B cell (primary cell): ENCODE data around the gene DKK1. TPM values are rescaled to one million over a fixed set of nuclear protein-coding genes. Genes with fewer than 3 reads are reported as not detected.

Source experiments
- ATAC-seq: fragments of 200-7000 bp; cut with Tn5 transposase; one replicate; pipeline ENCODE4 v1.10.0; 2021; ENCODE audit warnings: low read depth, mild to moderate bottlenecking, moderate number of reproducible peaks, moderate library complexity
- CTCF ChIA-PET: fragments of 350-600 bp; sonication (Branson Sonifier 250); formaldehyde crosslinking; loops from one replicate; lab custom pipeline; 2021; ENCODE audit warnings: antibody characterized with exemption, inconsistent platforms; lab: Charles Lee
- POLR2A ChIA-PET: fragments of 350-600 bp; sonication (Branson Sonifier 250); formaldehyde crosslinking; loops from one replicate; lab custom pipeline; 2021; ENCODE audit warnings: antibody characterized with exemption; lab: Charles Lee
- DNase-seq: peaks from one replicate; pipeline ENCODE4 v3.0.0; 2013
- H2AFZ ChIP-seq: 2 replicates; pipeline ENCODE4 v1.6.1; 2012; ENCODE audit warnings: mild to moderate bottlenecking, low read depth, low read length; ENCODE audit not compliant: insufficient read depth, poor library complexity, severe bottlenecking
- H3K27ac ChIP-seq, 2 donors: 1 replicate in 1 of 2; 2 replicates in 1 of 2; pipeline ENCODE4 v1.5.1; 2012 to 2013; ENCODE audit warnings: low read length in 2 of 2, mild to moderate bottlenecking in 2 of 2, moderate library complexity in 1 of 2
- H3K27me3 ChIP-seq, 4 experiments: fragments of 200-600 bp in 1 of 4; sonication (generic) in 1 of 4; replicated peaks in 1 of 4; 1 replicate in 2 of 4; 2 replicates in 2 of 4; pipeline versions ENCODE4 v1.6.1 to v1.7.0; 2013 to 2016; ENCODE audit warnings: low read length in 3 of 4, mild to moderate bottlenecking in 2 of 4, mixed read lengths in 1 of 4, moderate library complexity in 1 of 4; ENCODE audit not compliant: insufficient read depth in 4 of 4, control insufficient read depth in 3 of 4; ENCODE audit errors: control extremely low read depth in 1 of 4
- H3K36me3 ChIP-seq, 2 experiments: replicated peaks in 1 of 2; 1 replicate in 1 of 2; 2 replicates in 1 of 2; pipeline versions ENCODE4 v1.6.1 to v1.7.1; 2013; ENCODE audit warnings: low read length in 1 of 2; ENCODE audit not compliant: insufficient read depth in 2 of 2, control insufficient read depth in 1 of 2; ENCODE audit errors: control extremely low read depth in 1 of 2, extremely low read depth in 1 of 2
- H3K4me1 ChIP-seq, 2 donors: fragments of 200-600 bp in 1 of 2; sonication (generic) in 1 of 2; 1 replicate in 1 of 2; 2 replicates in 1 of 2; pipeline versions ENCODE4 v1.5.1 to v1.6.1; 2013 to 2017; ENCODE audit warnings: low read length in 2 of 2; ENCODE audit not compliant: control insufficient read depth in 2 of 2, insufficient read depth in 2 of 2
- H3K4me2 ChIP-seq: replicated peaks from 2 replicates; pipeline ENCODE3; 2012; ENCODE audit warnings: mild to moderate bottlenecking, low read depth, low read length; ENCODE audit not compliant: poor library complexity, severe bottlenecking
- H3K4me3 ChIP-seq, 5 experiments: fragments of 200-600 bp in 1 of 5; sonication (generic) in 1 of 5; 1 replicate in 3 of 5; 2 replicates in 2 of 5; pipeline versions ENCODE4 v1.5.1 to v1.7.0; 2011 to 2016; ENCODE audit warnings: low read length in 4 of 5, mild to moderate bottlenecking in 4 of 5, low read depth in 2 of 5, control low read depth in 1 of 5, moderate library complexity in 1 of 5; ENCODE audit not compliant: insufficient read depth in 1 of 5; ENCODE audit errors: control extremely low read depth in 1 of 5, extremely low read depth in 1 of 5
- H3K79me2 ChIP-seq: fragments of 200-600 bp; sonication (generic); one replicate; pipeline ENCODE4 v1.6.0; 2016; ENCODE audit warnings: low read length; ENCODE audit not compliant: control insufficient read depth, insufficient read depth
- H3K9ac ChIP-seq: fragments of 200-600 bp; sonication (generic); 2 replicates; pipeline ENCODE4 v1.6.1; 2017; ENCODE audit warnings: mild to moderate bottlenecking, low read length, moderate library complexity
- H3K9me3 ChIP-seq, 3 donors: one replicate each; pipeline versions ENCODE4 v1.6.1 to v1.7.1; 2013; ENCODE audit warnings: low read length in 2 of 3; ENCODE audit not compliant: control insufficient read depth in 2 of 3, insufficient read depth in 1 of 3; ENCODE audit errors: control extremely low read depth in 1 of 3
- H4K20me1 ChIP-seq: 2 replicates; pipeline ENCODE4 v1.6.0; 2012; ENCODE audit warnings: mild to moderate bottlenecking, low read length; ENCODE audit not compliant: insufficient read depth, control insufficient read depth, poor library complexity, severe bottlenecking
- H3K27ac Mint-ChIP-seq: one replicate; pipeline ENCODE4 v1.8.0; 2021; ENCODE audit warnings: mixed read lengths
- H3K27me3 Mint-ChIP-seq: one replicate; pipeline ENCODE4 v1.8.0; 2021; ENCODE audit warnings: mixed read lengths
- H3K4me1 Mint-ChIP-seq: one replicate; pipeline ENCODE4 v1.8.0; 2021; ENCODE audit warnings: mixed read lengths
- H3K4me3 Mint-ChIP-seq: one replicate; pipeline ENCODE4 v1.8.0; 2021; ENCODE audit warnings: mixed read lengths
- H3K9me3 Mint-ChIP-seq: one replicate; pipeline ENCODE4 v1.8.0; 2022; ENCODE audit warnings: mixed read lengths; ENCODE audit not compliant: insufficient read depth
- EZH2 ChIP-seq: IDR thresholded peaks from 2 replicates; pipeline ENCODE4 v1.6.1; 2012; ENCODE audit warnings: borderline replicate concordance, low read depth, mild to moderate bottlenecking, moderate library complexity, low read length; ENCODE audit not compliant: insufficient read depth, poor library complexity, severe bottlenecking
- WGBS: methylation state at CpG from one replicate; pipeline ENCODE4 v1.1.5; 2013; ENCODE audit warnings: missing lambda C conversion rate; ENCODE audit not compliant: insufficient coverage; 5-methylcytosine and 5-hydroxymethylcytosine counted together
- intact Hi-C: fragments of 100-400 bp; cut with micrococcal nuclease; formaldehyde crosslinking; loops from one replicate; pipeline ENCODE4 v1.10.0; 2022
- polyA plus RNA-seq: library from polyadenylated mRNA; depleted of rRNA; stranded (reverse); fragments of >200 nt; gene quantifications from 2 replicates; pipeline ENCODE4 v1.2.3, GENCODE V29; 2012
- total RNA-seq, 2 donors: library from RNA; stranded (reverse); fragments of 120-200 nt in 1 of 2; gene quantifications; 1 replicate in 1 of 2; 2 replicates in 1 of 2; pipeline versions ENCODE4 v1.2.3 to v1.2.4, GENCODE V29; 2013 to 2022
- TF ChIP-seq, protein P1 (sequence below): fragments of 200-600 bp; IDR thresholded peaks from one replicate; pipeline ENCODE4 v1.8.0; 2022; ENCODE audit warnings: antibody characterized with exemption, mild to moderate bottlenecking

Gene DKK1
- total and polyA plus RNA-seq, 2 donors (not counting 1 experiment from before 2014, with no cell fraction given) = not detected

DNA sequence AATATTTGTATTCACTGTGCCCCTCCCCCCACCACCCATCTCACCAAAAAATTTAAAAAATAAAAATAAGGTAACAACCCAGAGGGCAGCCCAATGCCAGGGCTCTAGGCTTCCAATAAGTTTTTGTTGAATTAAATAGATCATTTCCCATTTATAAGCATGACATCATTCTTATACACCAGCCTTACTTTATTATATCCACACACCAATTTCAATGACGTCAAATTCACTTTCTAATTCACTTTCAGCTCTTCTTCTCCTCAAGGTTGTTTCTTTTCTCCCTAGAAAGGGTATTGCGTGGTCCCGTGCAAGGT is 1.2 kb upstream of the DKK1 start:
- CTCF ChIA-PET = interaction anchor here (0.9 kb wide), 1 partner anchor 176 kb away, joined by 3 read pairs; no protein-coding TSS in a partner anchor
- Mint-ChIP-seq H3K4me1 (peaks cover 27% of the 10 kb centered on the region), H3K9me3 (no peaks in the 10 kb centered on the region), H3K27me3 (peaks cover 63% of the 10 kb centered on the region), H3K27ac (no peak overlapping the region), H3K4me3 (peak overlapping the region; percentile 83)
- no CpG with 5 or more reads among the region's 3 CpGs for WGBS
- no peak overlapping the region for H3K27ac ChIP-seq
- TF ChIP-seq EZH2 = no peak
- TF ChIP-seq, protein P1, sequence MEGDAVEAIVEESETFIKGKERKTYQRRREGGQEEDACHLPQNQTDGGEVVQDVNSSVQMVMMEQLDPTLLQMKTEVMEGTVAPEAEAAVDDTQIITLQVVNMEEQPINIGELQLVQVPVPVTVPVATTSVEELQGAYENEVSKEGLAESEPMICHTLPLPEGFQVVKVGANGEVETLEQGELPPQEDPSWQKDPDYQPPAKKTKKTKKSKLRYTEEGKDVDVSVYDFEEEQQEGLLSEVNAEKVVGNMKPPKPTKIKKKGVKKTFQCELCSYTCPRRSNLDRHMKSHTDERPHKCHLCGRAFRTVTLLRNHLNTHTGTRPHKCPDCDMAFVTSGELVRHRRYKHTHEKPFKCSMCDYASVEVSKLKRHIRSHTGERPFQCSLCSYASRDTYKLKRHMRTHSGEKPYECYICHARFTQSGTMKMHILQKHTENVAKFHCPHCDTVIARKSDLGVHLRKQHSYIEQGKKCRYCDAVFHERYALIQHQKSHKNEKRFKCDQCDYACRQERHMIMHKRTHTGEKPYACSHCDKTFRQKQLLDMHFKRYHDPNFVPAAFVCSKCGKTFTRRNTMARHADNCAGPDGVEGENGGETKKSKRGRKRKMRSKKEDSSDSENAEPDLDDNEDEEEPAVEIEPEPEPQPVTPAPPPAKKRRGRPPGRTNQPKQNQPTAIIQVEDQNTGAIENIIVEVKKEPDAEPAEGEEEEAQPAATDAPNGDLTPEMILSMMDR = no peak
- H3K36me3 ChIP-seq = no peaks in the 10 kb centered on the region
- no peak for ATAC-seq
- peak overlapping the region in 3 of 5 experiments; percentile 55 to 58 (median 56) for H3K4me3 ChIP-seq
- peaks cover 21 to 28% of the 10 kb centered on the region in 2 donors for H3K4me1 ChIP-seq
- H3K79me2 ChIP-seq = no peaks in the 10 kb centered on the region
- intact Hi-C loops = no loop called here
- POLR2A ChIA-PET = no interaction called here
- H3K9ac ChIP-seq = peak overlapping the region; percentile 58
- H3K27me3 ChIP-seq = peaks cover 0 to 32% (median 19%) of the 10 kb centered on the region in 4 experiments
- H3K4me2 ChIP-seq = peak overlapping the region; percentile 88
- no peaks in the 10 kb centered on the region for H4K20me1 ChIP-seq
- DNase-seq = peak; percentile 47
- H3K9me3 ChIP-seq = no peaks in the 10 kb centered on the region
- peak overlapping the region; percentile 74 for H2AFZ ChIP-seq

DNA sequence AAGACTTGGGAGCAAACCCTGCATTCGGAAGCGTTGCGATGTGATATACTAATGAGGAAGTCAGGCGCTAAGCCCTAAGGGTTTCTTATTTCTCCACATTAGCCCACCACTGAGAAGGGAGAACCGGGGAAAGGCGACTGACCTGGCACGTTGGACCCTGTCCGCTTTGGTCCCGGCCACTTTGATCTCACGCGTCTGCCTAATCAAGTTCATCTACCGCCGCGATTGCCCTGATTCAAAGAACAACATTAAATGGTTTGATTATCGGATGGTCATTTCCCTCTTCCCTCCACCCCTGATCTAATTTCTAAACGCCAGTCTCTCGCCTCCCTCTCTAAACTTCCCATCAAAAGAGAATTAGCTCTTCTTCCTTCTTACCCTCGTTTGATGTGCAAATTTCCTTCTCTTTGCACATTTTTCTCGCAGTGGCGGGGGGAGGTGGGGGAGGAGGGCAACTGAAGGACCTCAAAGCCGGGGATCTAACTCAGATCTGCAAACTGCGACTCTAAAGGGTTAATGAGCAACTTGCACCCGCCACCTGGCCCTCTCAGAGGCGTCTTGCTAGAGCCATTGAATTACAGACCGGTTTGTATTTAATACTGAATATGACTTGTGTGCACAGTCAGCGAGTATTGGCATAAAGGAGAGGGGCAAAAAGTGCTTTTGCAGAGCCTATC is 687 bp upstream of the DKK1 start:
- peak overlapping the region; percentile 74 for H2AFZ ChIP-seq

More for the DNA sequence above, 687 bp upstream of the DKK1 start:
- Histone ChIP-seq H3K4me2 (peak overlapping the region; percentile 88), H3K9ac (peak overlapping the region; percentile 58), H4K20me1 (no peaks in the 10 kb centered on the region), H3K4me1 (peaks cover 18 to 26% of the 10 kb centered on the region in 2 donors), H3K27ac (peak overlapping the region in 1 of 2 donors; percentile 15), H3K9me3 (no peaks in the 10 kb centered on the region), H3K4me3 (peak overlapping the region in 4 of 5 experiments; percentile 19 to 58 (median 56)), H3K27me3 (peaks cover 0 to 29% (median 19%) of the 10 kb centered on the region in 4 experiments), H3K79me2 (no peaks in the 10 kb centered on the region), H3K36me3 (no peaks in the 10 kb centered on the region)
- ChIA-PET CTCF (interaction anchor here (0.9 kb wide), 1 partner anchor 175 kb away, joined by 3 read pairs; no protein-coding TSS in a partner anchor), POLR2A (no interaction called here)
- no peak for TF ChIP-seq EZH2
- TF ChIP-seq, protein P1 = no peak
- 4% methylated on average over 18 of the region's 26 CpGs for WGBS
- no peaks in the 10 kb centered on the region for H3K9me3 Mint-ChIP-seq
- ATAC-seq = no peak
- no peak for DNase-seq
- peaks cover 61% of the 10 kb centered on the region for H3K27me3 Mint-ChIP-seq
- intact Hi-C loops = no loop called here
- peaks cover 23% of the 10 kb centered on the region for H3K4me1 Mint-ChIP-seq
- H3K4me3 Mint-ChIP-seq = peak overlapping the region; percentile 83
- H3K27ac Mint-ChIP-seq = no peak overlapping the region
